Retinal pigment epithelial cell (primary cell): ENCODE measurements around the gene DLG5.

Experiments
- DNase-seq: peaks from one replicate; pipeline ENCODE4 v3.0.0-alpha.2; 2010; ENCODE audit warnings: low read depth
- H3K4me3 ChIP-seq: 2 replicates; pipeline ENCODE4 v1.5.1; 2011; ENCODE audit warnings: mild to moderate bottlenecking, low read length, control low read depth, moderate library complexity
- CTCF ChIP-seq: conservative IDR thresholded peaks from 2 replicates; pipeline ENCODE4 v1.5.1; 2011; ENCODE audit warnings: low read depth, low read length, control low read depth, inconsistent platforms

The DLG5 gene

DNA sequence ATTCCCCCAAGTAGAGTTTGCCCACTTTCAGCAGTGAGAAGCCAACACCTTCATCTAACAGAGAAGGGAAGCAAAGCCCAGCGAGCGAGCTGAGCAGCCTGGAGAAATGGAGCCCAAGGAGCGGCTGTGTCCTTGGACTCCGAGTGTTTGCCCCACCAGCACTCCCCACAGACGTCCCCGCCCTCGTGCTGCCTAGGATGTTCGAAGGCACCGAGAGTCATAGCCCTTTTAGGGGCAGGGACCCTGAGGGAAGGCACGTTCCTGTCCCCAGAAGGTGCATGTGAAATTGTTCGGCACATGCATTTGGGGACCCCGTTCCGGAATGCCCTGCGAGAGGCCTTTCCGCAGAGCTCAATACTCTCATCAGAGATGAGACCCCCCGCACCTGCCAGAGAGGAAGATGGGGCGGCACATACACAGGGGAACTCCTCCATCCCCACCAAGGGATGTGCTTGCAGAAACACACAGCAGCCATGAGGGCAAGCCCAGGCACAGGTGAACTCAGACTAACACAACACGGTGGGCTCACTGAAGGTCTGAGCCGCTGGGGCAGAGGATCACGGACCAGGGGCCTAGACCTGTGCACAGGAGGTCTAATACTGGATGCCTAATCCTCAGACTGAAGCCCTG is 131.0 kb downstream of the DLG5 start:
- DNase-seq: no peak
- H3K4me3 ChIP-seq: no peak overlapping the region
- no peak for TF ChIP-seq CTCF

GRCh38 chr10:77794256-77795142 is 132.1 kb downstream of the DLG5 start:
- no peak overlapping the region for H3K4me3 ChIP-seq
- no peak for DNase-seq
- TF ChIP-seq CTCF: no peak

DNA sequence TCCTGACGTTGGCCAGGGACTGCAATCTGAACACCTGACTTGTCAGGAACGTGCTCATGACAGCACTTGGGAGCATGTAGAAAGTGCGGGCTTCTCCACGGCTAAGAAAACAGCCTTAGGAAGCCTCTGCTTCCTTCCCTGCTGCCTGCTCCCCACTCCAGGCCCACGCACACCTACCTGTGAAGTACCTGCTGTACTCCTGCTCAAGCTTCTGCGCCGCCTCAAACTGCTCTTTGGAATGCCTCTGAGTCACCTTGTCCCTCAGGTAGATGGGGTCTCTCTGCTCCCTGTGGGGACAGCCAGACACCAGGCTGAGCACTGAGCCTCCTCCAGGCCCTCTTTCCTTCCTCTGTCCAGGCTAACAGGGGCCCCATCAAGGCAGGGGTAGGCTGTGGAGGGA is 132.7 kb downstream of the DLG5 start:
- H3K4me3 ChIP-seq: no peak overlapping the region
- no peak for TF ChIP-seq CTCF
- no peak for DNase-seq

DNA sequence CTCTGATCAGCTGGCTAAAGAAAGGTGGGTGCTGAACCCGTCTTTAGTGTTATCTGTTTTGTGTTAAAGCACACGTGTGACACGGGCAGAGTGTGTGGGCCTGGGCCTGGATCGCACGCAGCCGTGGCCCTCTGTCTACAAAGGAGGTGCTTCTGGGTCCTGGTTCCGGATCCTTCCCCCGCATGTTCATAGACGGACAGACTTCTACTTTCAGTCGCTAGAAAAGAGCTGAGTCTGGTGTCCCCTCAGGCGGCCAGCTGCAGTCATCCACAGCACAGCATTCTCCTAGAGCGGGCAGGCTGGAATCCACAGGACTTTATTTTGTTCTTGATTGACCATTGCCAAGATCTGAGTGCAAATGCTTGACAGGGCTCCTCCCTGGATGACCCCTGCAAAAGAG is 134.4 kb downstream of the DLG5 start:
- no peak for DNase-seq
- no peak overlapping the region for H3K4me3 ChIP-seq
- no peak for TF ChIP-seq CTCF

DNA sequence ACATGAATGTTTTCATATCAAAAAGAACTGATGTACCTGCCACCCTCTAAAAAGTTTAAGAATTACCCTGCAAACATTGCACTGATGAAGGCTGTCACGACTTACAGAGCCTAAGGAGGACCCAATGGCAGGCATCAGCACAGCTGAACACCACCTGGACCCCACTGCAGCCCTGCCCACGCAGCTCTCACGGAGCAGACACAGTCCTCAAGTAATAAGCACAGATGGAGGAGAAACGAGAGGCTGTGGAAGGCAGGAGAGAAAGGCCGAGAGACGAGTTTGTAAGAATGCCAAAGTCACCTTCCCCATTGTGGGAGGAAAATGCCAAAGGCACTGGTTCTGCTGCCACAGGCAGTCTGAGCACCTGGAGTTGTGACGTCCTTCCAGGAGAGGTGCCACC is 135.0 kb downstream of the DLG5 start:
- DNase-seq: no peak
- TF ChIP-seq CTCF: no peak
- H3K4me3 ChIP-seq: no peak overlapping the region

- TF ChIP-seq CTCF: no peak
- no peak for DNase-seq
These were observed 136.7 kb downstream of the DLG5 start for GRCh38 chr10:77789861-77790260.

DNA sequence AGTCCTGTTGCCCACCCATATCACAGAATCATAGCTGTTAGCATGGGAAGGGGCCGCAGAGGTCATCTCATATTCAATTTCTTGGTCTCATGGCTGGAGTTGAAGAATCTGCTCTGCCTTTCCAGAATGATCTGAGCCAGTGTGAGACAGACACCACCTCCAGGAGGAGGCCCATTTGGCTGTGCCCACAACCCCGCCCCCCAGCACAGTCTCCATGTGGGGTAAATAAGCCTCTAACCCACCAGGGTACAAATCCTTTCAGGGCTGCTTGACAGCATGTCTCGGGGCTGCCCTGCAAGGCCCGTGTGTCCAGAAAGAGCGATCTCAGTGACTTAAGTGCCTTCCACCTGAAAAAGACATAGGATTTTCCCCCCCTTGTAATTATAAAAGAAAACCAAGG is 137.5 kb downstream of the DLG5 start:
- DNase-seq: no peak
- TF ChIP-seq CTCF: no peak
- no peak overlapping the region for H3K4me3 ChIP-seq

More at GRCh38 chr10:77789861-77790260, 136.7 kb downstream of the DLG5 start:
- no peak overlapping the region for H3K4me3 ChIP-seq
